Endodermal cell (in vitro differentiated cells): ENCODE data around the gene ABCC5. TPM values are rescaled to one million over a fixed set of nuclear protein-coding genes. Genes with fewer than 3 reads are reported as not detected.

Experiments used
- DNase-seq: peaks from one replicate; pipeline ENCODE4 v3.0.0-alpha.2; 2017
- H3K27ac ChIP-seq: 2 replicates; pipeline ENCODE4 v1.5.1; 2013; ENCODE audit warnings: mild to moderate bottlenecking, low read depth, low read length, moderate library complexity
- H3K27me3 ChIP-seq: 2 replicates; pipeline ENCODE4 v1.6.1; 2013; ENCODE audit warnings: mild to moderate bottlenecking, low read length, moderate library complexity; ENCODE audit not compliant: insufficient read depth, control insufficient read depth, poor library complexity, severe bottlenecking
- H3K36me3 ChIP-seq: 2 replicates; pipeline ENCODE4 v1.7.0; 2013; ENCODE audit warnings: mild to moderate bottlenecking, low read length, moderate library complexity; ENCODE audit not compliant: control insufficient read depth, insufficient read depth
- H3K4me1 ChIP-seq: one replicate; pipeline ENCODE4 v1.7.0; 2013; ENCODE audit warnings: low read length; ENCODE audit not compliant: control insufficient read depth, insufficient read depth
- H3K4me3 ChIP-seq: 2 replicates; pipeline ENCODE4 v1.5.1; 2013; ENCODE audit warnings: mild to moderate bottlenecking, low read length, moderate library complexity
- H3K9ac ChIP-seq: 2 replicates; pipeline ENCODE4 v1.6.1; 2013; ENCODE audit warnings: mild to moderate bottlenecking, low read length, moderate library complexity; ENCODE audit not compliant: poor library complexity, severe bottlenecking; ENCODE audit errors: extremely low read depth
- H3K9me3 ChIP-seq: 2 replicates; pipeline ENCODE4 v1.6.1; 2013; ENCODE audit warnings: mild to moderate bottlenecking, low read length, moderate library complexity; ENCODE audit not compliant: control insufficient read depth
- H3K27ac Mint-ChIP-seq: 2 replicates; pipeline ENCODE4 v1.8.0; 2020; ENCODE audit warnings: mixed read lengths
- H3K27me3 Mint-ChIP-seq: 2 replicates; pipeline ENCODE4 v1.8.0; 2021; ENCODE audit warnings: mild to moderate bottlenecking, mixed read lengths; ENCODE audit not compliant: insufficient read depth
- H3K36me3 Mint-ChIP-seq: 2 replicates; pipeline ENCODE4 v1.8.0; 2020; ENCODE audit warnings: low read depth, mixed read lengths
- H3K4me1 Mint-ChIP-seq: 2 replicates; pipeline ENCODE4 v1.8.0; 2020; ENCODE audit warnings: mixed read lengths
- H3K4me3 Mint-ChIP-seq: 2 replicates; pipeline ENCODE4 v1.8.0; 2020; ENCODE audit warnings: mild to moderate bottlenecking, moderate library complexity, mixed read lengths
- H3K9me3 Mint-ChIP-seq: 2 replicates; pipeline ENCODE4 v1.8.0; 2020; ENCODE audit warnings: mild to moderate bottlenecking, mixed read lengths
- CTCF ChIP-seq: fragments of 200-600 bp; sonication (generic); conservative IDR thresholded peaks from 2 replicates; pipeline ENCODE4 v1.5.0; 2021; ENCODE audit warnings: antibody characterized with exemption, mild to moderate bottlenecking
- WGBS, 2 experiments: methylation state at CpG; one replicate each; pipeline versions ENCODE4 v1.1.5 to v1.1.7; 2013; ENCODE audit warnings: missing lambda C conversion rate in 2 of 2, mixed read lengths in 1 of 2; ENCODE audit not compliant: insufficient coverage in 1 of 2, insufficient read length in 1 of 2; 5-methylcytosine and 5-hydroxymethylcytosine counted together
- total RNA-seq, 2 donors: library from RNA; stranded (reverse); fragmentation: NEBNext Ultra II Directional in 1 of 2; extraction: Animal tissue kit (Norgen Biotek cat#: 25700) in 1 of 2; gene quantifications; 2 replicates in 1 of 2; 3 replicates in 1 of 2; pipeline ENCODE4 v1.2.1, GENCODE V29; 2021

Gene ABCC5
- total RNA-seq, 2 donors from 2014 or later, result 32.8 to 35.7 TPM

- Histone ChIP-seq H3K36me3 (peaks cover 8% of the 10 kb centered on the region), H3K4me1 (no peaks in the 10 kb centered on the region), H3K4me3 (peak overlapping the region; percentile 98), H3K9ac (peak overlapping the region; percentile 62), H3K27ac (no peak overlapping the region), H3K27me3 (no peaks in the 10 kb centered on the region), H3K9me3 (no peaks in the 10 kb centered on the region)
- TF ChIP-seq CTCF, result no peak
- Mint-ChIP-seq H3K4me3 (peak overlapping the region; percentile 94), H3K27me3 (peaks cover 16% of the 10 kb centered on the region), H3K27ac (peak overlapping the region; percentile 94), H3K9me3 (no peaks in the 10 kb centered on the region), H3K36me3 (peaks cover 6% of the 10 kb centered on the region), H3K4me1 (peaks cover 32% of the 10 kb centered on the region)
- 67 to 75% methylated on average over 12 to 16 of the region's 16 CpGs for WGBS, 2 experiments
- DNase-seq, result peak; percentile 54
Measured at GRCh38 chr3:183883291-183884096, 134.2 kb downstream of the ABCC5 start.

GRCh38 chr3:183880121-183880520 is 137.6 kb downstream of the ABCC5 start:
- H3K9ac ChIP-seq, result no peak overlapping the region
- DNase-seq, result no peak
- Mint-ChIP-seq H3K4me1 (peaks cover 43% of the 10 kb centered on the region), H3K27me3 (no peaks in the 10 kb centered on the region), H3K4me3 (no peak overlapping the region), H3K27ac (peak overlapping the region; percentile 36), H3K36me3 (peaks cover 18% of the 10 kb centered on the region), H3K9me3 (no peaks in the 10 kb centered on the region)
- H3K27ac ChIP-seq, result no peak overlapping the region
- no peak for TF ChIP-seq CTCF
- whole genome bisulfite sequencing, 2 experiments, result 96 to 97% methylated on average over 8 to 9 of the region's 9 CpGs
- H3K36me3 ChIP-seq, result peaks cover 12% of the 10 kb centered on the region
- no peaks in the 10 kb centered on the region for H3K4me1 ChIP-seq
- H3K27me3 ChIP-seq, result no peaks in the 10 kb centered on the region
- H3K9me3 ChIP-seq, result no peaks in the 10 kb centered on the region
- H3K4me3 ChIP-seq, result no peak overlapping the region

- Mint-ChIP-seq H3K27me3 (no peaks in the 10 kb centered on the region), H3K4me3 (no peak overlapping the region), H3K36me3 (peaks cover 18% of the 10 kb centered on the region), H3K27ac (no peak overlapping the region), H3K9me3 (no peaks in the 10 kb centered on the region), H3K4me1 (peaks cover 40% of the 10 kb centered on the region)
- no peak overlapping the region for H3K27ac ChIP-seq
- H3K4me1 ChIP-seq, result no peaks in the 10 kb centered on the region
- no peak overlapping the region for H3K4me3 ChIP-seq
- H3K9ac ChIP-seq, result no peak overlapping the region
- no peak for TF ChIP-seq CTCF
- H3K27me3 ChIP-seq, result no peaks in the 10 kb centered on the region
- WGBS, 2 experiments, result 96% methylated on average over 2 of the region's 2 CpGs; no CpG with 5 or more reads in 1 of the 2 experiments
- DNase-seq, result no peak
- no peaks in the 10 kb centered on the region for H3K9me3 ChIP-seq
- peaks cover 12% of the 10 kb centered on the region for H3K36me3 ChIP-seq
Measured at GRCh38 chr3:183879243-183879642, 138.4 kb downstream of the ABCC5 start.
